HG02610 (cell line): ENCODE results near the gene DNAH2.

Experiments used
- ATAC-seq: cut with Tn5 transposase; IDR thresholded peaks from one replicate; pipeline ENCODE4 v1.9.1; 2021; ENCODE audit warnings: mild to moderate bottlenecking, moderate library complexity; ENCODE audit not compliant: unreplicated experiment

DNAH2 gene, protein sequence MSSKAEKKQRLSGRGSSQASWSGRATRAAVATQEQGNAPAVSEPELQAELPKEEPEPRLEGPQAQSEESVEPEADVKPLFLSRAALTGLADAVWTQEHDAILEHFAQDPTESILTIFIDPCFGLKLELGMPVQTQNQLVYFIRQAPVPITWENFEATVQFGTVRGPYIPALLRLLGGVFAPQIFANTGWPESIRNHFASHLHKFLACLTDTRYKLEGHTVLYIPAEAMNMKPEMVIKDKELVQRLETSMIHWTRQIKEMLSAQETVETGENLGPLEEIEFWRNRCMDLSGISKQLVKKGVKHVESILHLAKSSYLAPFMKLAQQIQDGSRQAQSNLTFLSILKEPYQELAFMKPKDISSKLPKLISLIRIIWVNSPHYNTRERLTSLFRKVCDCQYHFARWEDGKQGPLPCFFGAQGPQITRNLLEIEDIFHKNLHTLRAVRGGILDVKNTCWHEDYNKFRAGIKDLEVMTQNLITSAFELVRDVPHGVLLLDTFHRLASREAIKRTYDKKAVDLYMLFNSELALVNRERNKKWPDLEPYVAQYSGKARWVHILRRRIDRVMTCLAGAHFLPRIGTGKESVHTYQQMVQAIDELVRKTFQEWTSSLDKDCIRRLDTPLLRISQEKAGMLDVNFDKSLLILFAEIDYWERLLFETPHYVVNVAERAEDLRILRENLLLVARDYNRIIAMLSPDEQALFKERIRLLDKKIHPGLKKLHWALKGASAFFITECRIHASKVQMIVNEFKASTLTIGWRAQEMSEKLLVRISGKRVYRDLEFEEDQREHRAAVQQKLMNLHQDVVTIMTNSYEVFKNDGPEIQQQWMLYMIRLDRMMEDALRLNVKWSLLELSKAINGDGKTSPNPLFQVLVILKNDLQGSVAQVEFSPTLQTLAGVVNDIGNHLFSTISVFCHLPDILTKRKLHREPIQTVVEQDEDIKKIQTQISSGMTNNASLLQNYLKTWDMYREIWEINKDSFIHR (N-terminal part only)

DNA sequence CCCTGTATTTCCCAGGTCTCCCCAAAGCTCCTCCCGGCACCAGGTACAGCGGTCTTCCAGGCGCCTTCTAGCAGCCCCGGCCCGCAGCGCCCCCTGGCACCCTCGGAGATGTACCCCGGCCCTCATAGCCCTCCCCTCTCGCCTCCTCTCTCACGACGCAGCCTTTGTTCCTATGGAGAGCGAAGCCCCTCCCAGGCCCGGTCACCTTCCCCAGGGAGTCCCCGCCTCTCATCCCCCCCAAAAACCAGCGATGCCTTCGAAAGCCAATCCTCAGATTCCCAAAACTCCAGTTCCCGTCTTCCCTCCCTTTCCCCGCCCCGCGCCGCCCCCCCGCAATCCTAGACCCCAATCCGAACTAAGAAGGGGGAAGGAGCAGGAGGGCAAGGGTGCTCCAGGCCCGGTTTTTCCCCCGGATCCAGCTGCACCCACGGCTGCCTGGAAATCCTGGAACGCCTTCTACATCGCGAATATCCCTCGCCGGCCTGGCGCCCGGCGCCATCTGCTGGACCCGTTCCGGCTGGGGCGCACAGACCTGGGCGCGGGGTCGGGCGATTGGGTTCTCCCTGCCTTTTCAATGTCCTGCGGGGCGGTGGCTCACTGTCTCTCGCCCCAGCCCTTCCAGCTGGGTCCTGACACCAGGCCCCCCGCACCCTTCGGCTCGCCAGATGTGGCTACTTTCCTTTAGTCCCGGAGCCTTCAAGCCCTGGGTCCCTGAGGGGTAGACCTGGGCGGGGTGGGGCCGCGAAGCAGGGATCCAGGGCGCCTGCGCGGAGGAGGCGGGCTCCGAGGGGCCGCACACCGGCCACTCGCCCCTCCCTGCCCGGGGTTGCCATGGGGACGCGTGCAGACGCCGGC lies at the start of gene DNAH2:
Gene DNAH2, plus strand, starts transcription at position 844 of the 855 bp plus-strand sequence. CDS start 1,991 bp downstream, outside the sequence.
- no peak for ATAC-seq

DNA sequence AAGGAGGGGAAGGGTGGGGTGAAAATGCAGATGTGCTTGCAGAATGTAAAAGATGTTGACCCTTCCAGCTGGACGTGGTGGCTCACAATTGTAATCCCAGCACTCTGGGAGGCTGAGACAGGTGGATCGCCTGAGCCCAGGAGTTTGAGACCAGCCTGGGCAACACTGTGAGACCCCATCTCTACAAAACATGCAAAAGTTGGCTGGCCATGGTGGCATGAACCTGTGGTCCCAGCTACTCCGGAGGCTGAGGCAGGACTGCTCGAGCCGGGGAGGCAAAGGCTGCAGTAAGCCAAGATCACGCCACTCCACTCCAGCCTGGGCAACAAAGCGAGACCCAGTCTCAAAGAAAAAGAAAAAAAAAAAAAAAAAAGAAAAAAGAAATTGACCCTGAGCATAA lies 49.1 kb upstream of the DNAH2 start:
- no peak for ATAC-seq

DNA sequence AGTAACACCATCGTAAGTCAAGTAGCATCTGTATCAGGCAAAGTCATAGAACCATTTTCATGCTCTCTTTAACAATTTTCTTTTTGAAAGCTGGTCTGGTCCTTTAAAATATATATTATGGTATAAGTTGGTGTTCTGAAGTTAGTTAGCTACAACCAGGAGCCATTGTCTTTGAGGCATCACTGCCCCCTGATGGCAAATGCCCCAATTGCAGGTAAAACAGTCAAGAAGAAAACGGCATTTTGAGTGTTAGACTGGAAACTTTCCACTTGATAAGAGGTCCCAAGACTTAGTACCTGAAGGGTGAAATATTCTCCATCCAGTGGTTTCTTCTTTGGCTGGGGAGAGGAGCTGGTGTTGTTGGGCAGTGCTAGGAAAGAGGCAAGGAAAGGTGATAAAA lies 44.3 kb upstream of the DNAH2 start:
- no peak for ATAC-seq

DNA sequence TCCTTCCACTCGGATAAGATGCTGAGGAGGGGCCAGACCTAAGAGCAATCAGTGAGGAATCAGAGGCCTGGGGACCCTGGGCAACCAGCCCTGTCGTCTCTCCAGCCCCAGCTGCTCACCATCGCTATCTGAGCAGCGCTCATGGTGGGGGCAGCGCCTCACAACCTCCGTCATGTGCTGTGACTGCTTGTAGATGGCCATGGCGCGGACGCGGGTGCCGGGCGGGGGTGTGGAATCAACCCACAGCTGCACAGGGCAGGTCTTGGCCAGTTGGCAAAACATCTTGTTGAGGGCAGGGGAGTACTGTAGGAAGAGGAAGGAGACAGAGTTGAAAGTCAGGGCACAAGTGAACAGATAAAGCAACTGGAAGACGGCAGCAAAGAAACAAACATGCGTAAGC lies 42.6 kb upstream of the DNAH2 start:
- ATAC-seq = no peak

DNA sequence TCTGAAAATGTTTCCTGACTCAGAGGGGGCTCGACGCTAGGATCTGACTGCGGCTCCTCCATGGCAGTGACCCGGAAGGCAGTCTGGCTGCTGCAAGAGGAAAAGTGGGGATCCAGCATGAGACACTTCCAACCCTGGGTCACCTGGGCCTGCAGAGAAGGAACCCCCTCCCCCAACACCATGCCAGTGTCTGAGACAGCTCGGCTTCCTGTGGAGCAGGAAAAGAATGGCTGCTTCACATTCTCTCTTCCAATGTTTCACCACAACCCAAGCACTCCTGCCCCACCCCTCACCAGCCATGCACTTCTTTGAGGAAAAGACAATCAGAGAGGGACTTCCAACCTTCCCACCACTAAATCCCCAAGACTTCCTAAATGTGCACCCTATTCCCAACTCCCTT lies 41.0 kb upstream of the DNAH2 start:
- no peak for ATAC-seq

DNA sequence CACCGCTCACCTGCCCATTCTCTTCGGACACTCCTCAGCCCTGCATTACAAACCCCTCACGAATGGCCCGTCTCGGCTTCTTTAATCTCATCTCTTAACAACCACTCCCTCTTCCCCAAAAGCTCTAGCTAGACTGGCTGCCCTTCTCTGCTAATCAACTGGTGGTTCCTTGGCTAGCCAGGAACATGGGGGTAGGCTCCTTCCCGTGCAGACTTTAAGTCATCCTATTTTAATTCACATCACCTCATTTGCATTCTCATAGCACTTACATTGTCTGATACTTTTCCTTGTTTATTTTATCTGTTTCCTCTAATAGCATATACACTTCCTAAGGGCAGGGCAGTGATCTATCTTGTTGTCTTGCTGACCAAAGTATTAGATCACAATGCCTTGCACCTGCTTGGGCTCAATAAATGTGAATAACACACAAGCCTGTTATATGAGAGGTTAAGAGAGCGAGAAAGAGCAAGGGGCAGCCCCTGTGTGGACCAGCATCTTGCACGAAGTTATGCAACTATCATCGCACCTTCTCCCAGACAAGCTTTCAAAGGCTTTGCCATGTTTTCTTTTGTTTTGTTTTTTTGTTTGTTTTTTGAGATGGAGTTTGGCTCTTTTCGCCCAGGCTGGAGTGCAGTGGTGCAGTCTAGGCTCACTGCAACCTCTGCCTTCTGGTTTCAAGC lies 40.0 kb upstream of the DNAH2 start:
- ATAC-seq = no peak

DNA sequence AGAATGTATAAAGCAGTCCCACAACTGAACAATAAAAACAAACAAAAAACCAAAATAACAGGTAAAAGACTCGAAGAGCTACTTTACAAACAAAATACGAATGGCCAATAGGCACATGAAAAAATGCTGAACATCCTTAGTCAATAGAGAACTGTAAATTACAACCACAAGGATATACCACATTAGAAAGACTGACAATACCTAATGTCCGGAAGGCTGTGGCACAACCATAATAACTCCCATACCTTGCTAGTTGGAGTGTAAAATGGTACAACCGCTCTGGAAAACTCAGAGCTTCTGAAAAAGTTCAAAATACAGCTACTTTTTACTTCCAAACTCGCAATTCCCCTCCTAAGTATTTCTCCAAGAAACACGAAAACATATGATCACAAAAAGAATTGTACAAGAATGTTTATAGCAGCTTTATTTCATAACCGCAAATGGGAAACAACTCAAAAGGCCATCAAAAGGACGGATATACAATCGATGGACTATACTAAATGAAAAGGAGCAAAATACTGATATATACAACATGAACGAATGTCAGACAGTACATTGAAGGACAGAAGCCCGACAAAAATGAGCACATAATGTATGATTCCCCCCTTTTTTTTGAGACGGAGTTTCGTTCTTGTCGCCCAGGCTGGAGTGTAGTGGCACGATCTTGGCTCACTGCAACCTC lies 32.6 kb upstream of the DNAH2 start:
- no peak for ATAC-seq

DNA sequence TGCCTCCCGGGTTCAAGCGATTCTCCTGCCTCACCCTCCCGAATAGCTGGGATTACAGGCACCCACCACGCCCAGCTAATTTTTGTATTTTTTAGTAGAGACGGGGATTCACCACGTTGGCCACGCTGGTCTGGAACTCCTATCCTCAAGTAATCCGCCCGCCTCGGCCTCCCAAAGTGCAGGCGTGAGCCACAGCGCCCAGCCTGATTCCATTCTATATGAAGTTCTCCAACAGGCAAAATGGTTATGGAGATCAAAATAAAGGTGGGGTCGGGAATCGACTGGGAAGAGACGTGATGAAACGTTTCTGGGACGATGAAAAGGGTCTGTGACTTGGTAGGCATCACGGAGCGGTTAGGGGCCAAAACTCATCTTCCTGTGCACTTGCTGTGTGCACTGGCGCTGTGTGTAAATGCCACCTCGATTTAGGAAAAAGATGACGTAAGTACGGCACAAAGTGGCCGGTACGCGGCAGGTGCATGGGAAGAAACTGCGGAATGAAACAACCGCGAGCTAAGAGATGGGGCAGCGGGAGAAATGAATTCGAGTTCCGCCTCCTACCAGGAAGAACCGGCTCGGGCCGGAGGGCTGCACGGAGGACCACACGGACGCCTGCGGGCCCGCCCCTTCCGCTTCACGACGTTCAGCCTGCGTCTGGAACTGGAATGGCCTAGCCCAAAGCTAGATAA lies 31.9 kb upstream of the DNAH2 start:
- ATAC-seq = peak; percentile 66

DNA sequence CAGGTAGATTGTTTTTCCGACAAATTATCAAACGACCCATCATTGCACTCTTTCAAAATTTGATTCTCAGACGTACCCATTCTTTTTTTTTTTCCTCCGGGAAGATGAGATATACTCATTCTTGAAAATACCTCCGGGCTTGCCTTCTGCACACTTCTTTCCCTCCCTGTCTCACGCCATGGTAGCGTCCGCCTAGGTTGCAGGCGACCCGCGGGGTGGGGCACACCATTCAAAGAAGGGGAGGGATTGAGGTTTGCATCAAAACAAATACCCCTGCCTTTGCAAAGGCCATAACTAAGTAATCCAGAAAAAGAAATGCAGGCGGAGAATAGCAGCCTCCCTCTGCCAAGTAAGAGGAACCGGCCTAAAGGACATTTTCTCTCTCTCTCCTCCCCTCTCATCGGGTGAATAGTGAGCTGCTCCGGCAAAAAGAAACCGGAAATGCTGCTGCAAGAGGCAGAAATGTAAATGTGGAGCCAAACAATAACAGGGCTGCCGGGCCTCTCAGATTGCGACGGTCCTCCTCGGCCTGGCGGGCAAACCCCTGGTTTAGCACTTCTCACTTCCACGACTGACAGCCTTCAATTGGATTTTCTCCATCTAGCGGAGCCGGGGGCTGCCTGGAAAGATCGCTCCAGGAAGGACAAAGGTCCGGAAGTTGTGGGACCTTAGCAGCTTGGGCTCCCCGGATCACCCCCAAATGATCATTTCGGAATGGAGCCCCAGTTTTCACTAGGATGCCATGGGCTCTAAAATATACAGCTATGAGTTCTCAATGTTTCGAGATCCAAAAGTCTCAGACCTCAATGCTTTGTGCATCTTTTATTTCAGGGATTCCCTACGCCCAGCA lies 31.1 kb upstream of the DNAH2 start:
- peak; percentile 49 for ATAC-seq

DNA sequence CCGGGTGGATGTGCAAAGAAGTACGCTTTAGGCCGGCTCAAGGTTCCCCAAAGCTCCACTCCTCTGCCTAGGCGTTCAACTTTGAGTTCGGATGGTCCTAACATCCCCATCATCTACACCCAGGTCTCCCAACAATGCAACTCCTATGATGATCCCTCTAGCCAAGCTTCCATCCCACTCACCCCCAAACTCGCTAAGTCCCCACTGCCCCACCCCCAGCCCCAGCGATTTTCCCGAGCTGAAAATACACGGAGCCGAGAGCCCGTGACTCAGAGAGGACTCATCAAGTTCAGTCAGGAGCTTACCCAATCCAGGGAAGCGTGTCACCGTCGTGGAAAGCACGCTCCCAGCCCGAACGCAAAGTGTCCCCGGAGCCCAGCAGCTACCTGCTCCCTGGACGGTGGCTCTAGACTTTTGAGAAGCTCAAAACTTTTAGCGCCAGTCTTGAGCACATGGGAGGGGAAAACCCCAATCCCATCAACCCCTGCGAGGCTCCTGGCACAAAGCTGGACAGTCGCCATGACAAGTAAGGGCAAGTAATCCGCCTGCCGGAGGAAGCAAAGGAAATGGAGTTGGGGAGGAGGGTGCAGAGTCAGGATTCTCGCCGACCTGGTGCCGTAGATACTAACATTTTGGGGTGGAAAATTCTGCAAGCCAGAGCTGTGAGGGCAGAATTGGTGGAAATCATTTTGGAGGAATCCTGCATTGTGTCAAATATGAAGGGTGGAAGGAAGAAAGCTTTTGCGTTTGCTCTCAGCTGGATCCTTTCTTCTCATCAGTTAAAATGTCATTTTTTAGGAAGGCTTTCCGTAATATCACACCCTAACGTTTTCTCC lies 30.3 kb upstream of the DNAH2 start, which contains the start of gene TP53:
Gene TP53, minus strand, starts transcription at position 419 of the 836 bp plus-strand sequence. CDS start 10,896 bp downstream, outside the sequence.
- ATAC-seq = no peak

DNA sequence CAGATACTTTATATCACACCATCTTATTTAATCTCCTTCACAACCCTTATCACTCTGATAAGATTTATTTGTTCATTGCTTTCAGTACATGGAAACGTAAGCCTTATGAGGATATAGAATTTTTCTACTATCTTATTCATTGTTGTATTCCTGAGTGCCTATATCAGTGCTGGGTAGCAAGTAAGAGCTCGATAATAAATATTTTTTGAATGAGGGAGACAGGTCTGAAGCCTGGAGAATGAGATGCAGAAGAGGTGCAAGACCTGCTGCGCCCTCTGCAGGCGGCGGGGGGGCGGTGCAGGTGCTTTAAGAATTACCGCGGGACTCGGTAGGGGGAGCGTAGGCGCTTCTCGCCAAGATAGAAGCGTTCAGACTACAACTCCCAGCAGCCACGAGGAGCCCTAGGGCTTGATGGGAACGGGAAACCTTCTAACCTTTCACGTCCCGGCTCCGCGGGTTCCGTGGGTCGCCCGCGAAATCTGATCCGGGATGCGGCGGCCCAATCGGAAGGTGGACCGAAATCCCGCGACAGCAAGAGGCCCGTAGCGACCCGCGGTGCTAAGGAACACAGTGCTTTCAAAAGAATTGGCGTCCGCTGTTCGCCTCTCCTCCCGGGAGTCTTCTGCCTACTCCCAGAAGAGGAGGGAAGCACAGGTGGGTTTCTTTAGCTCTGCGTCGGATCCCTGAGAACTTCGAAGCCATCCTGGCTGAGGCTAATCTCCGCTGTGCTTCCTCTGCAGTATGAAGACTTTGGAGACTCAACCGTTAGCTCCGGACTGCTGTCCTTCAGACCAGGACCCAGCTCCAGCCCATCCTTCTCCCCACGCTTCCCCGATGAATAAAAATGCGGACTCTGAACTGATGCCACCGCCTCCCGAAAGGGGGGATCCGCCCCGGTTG lies 29.4 kb upstream of the DNAH2 start, which contains the start of gene WRAP53:
Gene WRAP53, plus strand, starts transcription at position 570 of the 900 bp plus-strand sequence. Its CDS starts 172 bp downstream, at position 742.
- ATAC-seq = peak; percentile 74

DNA sequence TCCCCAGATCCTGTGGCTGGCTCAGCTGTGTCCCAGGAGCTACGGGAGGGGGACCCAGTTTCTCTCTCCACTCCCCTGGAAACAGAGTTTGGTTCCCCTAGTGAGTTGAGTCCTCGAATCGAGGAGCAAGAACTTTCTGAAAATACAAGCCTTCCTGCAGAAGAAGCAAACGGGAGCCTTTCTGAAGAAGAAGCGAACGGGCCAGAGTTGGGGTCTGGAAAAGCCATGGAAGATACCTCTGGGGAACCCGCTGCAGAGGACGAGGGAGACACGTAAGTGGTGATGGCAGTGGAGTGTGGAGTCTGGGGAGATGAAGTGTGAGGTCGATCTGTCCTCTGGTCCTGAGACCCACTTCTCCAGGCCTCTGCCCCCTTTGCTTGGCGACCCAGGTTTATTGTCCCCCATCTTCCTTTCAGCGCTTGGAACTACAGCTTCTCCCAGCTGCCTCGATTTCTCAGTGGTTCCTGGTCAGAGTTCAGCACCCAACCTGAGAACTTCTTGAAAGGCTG lies 28.7 kb upstream of the DNAH2 start:
- ATAC-seq = no peak

DNA sequence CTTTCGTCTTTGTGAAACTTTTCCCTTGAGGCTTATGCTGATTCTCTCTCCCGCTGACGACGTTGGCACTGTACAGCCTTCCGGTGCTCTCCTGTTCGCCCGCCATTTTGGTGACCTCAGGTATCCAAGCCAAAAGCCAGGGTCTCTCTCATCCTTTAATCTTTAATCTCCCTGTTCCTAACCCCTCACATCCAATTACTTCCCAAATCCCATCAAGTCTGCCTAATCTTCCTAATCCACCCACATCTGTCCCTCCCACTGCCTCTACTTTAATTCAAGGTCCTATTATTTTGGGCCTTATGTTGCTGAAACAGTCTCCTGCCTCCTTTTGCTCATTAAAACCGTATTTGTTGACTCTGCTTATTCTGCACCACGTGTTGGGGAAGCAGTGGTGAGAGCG lies 22.0 kb upstream of the DNAH2 start:
- no peak for ATAC-seq

DNA sequence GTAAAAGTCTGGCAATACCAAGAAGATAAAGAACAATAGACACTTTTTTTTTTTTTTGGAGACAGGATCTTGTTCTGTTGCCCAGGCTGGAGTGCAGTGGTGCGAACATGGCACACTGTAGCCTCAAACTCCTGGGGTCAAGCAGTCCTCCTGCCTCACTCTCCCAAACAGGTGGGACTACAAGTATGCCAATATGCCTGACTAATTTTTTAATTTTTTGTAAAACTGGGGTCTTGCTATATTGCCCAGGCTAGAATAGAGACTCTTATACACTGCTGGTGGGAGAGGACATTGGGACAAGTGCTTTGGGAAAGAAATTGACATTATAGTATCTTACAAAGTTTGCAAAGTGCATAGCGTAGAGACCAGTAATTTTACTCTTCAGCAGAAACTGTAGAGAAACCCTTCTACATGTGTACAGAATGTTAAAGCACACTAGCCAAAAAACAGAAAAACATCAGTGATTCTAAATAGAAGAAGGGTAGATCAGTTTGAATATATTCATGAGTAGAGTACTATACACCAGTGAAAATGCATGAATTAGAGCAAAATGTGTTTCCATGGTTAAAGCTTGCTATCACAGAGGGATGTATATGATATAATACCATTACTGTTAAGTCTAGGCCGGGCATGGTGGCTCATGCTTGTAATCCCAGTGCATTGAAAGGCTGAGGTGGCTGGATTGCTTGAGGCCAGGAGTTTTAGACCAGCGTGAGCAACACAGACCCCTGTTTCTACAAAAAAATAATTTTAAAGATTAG lies 19.5 kb upstream of the DNAH2 start:
- ATAC-seq = no peak

DNA sequence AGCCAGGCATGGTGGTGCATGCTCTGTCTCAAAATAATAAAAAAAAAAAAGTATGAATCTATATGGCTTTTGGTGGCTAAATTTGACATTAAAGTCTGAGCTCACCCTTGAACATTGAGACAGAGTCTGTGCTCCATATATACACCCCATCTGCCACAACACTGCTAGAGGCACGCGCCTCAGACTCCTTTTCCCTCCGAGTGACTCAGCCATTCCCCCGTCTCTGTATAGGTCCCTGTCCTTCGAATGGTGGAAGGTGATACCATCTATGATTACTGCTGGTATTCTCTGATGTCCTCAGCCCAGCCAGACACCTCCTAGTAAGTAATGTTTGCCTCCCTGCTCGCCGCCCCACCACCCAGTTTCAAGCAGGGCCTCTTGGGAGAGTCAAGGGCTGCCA lies 17.0 kb upstream of the DNAH2 start:
- no peak for ATAC-seq
